ENCODE data around the gene WRAP53.

WRAP53 gene

GRCh38 chr17:7667656-7668406, 20.4 kb upstream of the WRAP53 start:
- TF ChIP-seq CTCF (IDR thresholded peaks at IDR 0.05; ENCODE audit: borderline replicate concordance, insufficient read depth, low read depth, low read length) = no peak
- no peak overlapping the region for H3K4me3 ChIP-seq (ENCODE audit: low read depth, low read length)

DNA sequence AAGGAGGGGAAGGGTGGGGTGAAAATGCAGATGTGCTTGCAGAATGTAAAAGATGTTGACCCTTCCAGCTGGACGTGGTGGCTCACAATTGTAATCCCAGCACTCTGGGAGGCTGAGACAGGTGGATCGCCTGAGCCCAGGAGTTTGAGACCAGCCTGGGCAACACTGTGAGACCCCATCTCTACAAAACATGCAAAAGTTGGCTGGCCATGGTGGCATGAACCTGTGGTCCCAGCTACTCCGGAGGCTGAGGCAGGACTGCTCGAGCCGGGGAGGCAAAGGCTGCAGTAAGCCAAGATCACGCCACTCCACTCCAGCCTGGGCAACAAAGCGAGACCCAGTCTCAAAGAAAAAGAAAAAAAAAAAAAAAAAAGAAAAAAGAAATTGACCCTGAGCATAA, 19.8 kb upstream of the WRAP53 start:
- TF ChIP-seq CTCF (IDR thresholded peaks at IDR 0.05; ENCODE audit: borderline replicate concordance, insufficient read depth, low read depth, low read length) = no peak
- no peak overlapping the region for H3K4me3 ChIP-seq (ENCODE audit: low read depth, low read length)

DNA sequence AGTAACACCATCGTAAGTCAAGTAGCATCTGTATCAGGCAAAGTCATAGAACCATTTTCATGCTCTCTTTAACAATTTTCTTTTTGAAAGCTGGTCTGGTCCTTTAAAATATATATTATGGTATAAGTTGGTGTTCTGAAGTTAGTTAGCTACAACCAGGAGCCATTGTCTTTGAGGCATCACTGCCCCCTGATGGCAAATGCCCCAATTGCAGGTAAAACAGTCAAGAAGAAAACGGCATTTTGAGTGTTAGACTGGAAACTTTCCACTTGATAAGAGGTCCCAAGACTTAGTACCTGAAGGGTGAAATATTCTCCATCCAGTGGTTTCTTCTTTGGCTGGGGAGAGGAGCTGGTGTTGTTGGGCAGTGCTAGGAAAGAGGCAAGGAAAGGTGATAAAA, 15.0 kb upstream of the WRAP53 start:
- TF ChIP-seq CTCF (IDR thresholded peaks at IDR 0.05; ENCODE audit: borderline replicate concordance, insufficient read depth, low read depth, low read length) = peak; percentile 49; the same call in 1 of the 2 replicates
- no peak overlapping the region for H3K4me3 ChIP-seq (ENCODE audit: low read depth, low read length)

- no peak overlapping the region for H3K4me3 ChIP-seq (ENCODE audit: low read depth, low read length)
- TF ChIP-seq CTCF (IDR thresholded peaks at IDR 0.05; ENCODE audit: borderline replicate concordance, insufficient read depth, low read depth, low read length) = no peak
Measured at GRCh38 chr17:7674934-7675333, 13.3 kb upstream of the WRAP53 start.

DNA sequence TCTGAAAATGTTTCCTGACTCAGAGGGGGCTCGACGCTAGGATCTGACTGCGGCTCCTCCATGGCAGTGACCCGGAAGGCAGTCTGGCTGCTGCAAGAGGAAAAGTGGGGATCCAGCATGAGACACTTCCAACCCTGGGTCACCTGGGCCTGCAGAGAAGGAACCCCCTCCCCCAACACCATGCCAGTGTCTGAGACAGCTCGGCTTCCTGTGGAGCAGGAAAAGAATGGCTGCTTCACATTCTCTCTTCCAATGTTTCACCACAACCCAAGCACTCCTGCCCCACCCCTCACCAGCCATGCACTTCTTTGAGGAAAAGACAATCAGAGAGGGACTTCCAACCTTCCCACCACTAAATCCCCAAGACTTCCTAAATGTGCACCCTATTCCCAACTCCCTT, 11.7 kb upstream of the WRAP53 start:
- no peak overlapping the region for H3K4me3 ChIP-seq (ENCODE audit: low read depth, low read length)
- TF ChIP-seq CTCF (IDR thresholded peaks at IDR 0.05; ENCODE audit: borderline replicate concordance, insufficient read depth, low read depth, low read length) = no peak

DNA sequence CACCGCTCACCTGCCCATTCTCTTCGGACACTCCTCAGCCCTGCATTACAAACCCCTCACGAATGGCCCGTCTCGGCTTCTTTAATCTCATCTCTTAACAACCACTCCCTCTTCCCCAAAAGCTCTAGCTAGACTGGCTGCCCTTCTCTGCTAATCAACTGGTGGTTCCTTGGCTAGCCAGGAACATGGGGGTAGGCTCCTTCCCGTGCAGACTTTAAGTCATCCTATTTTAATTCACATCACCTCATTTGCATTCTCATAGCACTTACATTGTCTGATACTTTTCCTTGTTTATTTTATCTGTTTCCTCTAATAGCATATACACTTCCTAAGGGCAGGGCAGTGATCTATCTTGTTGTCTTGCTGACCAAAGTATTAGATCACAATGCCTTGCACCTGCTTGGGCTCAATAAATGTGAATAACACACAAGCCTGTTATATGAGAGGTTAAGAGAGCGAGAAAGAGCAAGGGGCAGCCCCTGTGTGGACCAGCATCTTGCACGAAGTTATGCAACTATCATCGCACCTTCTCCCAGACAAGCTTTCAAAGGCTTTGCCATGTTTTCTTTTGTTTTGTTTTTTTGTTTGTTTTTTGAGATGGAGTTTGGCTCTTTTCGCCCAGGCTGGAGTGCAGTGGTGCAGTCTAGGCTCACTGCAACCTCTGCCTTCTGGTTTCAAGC, 10.7 kb upstream of the WRAP53 start:
- no peak overlapping the region for H3K4me3 ChIP-seq (ENCODE audit: low read depth, low read length)

More for the DNA sequence above, 10.7 kb upstream of the WRAP53 start:
- TF ChIP-seq CTCF (IDR thresholded peaks at IDR 0.05; ENCODE audit: borderline replicate concordance, insufficient read depth, low read depth, low read length) = no peak
